Activated CD8-positive, alpha-beta memory T cell treated with anti-CD3 and anti-CD28 coated beads, Interleukin-2, amount 50 U/mL, for 1 hour (primary cell): Measurements from ENCODE around the gene CCDC78.
A peak's percentile ranks its signal among the peaks of the same experiment; 100 is the strongest.
"Not testable (repeated sequence)": the region's sequence is repeated elsewhere in the genome, so short reads cannot be mapped to it uniquely, and the experiment has no call there.

Experiments used
- DNase-seq: peaks from one replicate; pipeline ENCODE4 v3.0.0-alpha.2; 2020; ENCODE audit errors: extremely low read depth

CCDC78 gene

DNA sequence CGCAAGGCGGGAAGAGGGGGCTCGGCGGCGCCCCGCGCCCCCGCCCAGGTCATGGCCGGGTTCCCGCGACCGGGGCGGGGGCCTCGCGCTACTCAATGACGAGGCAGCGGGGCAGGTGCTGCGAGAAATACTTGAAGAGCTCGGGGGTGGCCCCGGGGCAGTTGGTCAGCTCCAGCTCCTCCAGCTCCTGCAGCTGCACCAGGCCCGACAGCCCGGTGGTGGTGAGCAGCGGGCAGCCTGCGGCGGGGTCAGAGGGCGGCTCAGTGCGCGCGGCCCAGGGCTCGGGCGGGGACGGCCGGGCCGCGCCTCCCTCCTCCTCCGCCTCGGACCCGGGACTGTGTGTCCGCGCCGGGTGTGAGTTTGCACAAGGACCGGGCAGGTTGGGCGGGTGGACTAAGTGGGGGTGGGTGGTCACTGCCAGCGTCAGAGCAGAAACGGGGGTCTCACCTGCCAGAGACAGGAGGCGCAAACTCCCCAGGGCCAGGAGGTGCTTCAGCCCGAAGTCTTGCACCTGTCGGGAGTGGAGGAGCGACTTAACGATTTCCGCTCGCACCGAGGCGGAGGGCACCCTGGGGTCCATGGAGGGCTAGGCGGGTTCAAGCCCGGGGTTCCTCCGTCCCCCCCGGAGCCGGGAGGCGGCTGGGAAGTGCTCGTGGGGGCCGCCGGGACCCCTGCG, 31.9 kb downstream of the CCDC78 start:
- DNase-seq, result no peak

GRCh38 chr16:693766-694165, 32.5 kb downstream of the CCDC78 start:
- DNase-seq, result no peak

DNA sequence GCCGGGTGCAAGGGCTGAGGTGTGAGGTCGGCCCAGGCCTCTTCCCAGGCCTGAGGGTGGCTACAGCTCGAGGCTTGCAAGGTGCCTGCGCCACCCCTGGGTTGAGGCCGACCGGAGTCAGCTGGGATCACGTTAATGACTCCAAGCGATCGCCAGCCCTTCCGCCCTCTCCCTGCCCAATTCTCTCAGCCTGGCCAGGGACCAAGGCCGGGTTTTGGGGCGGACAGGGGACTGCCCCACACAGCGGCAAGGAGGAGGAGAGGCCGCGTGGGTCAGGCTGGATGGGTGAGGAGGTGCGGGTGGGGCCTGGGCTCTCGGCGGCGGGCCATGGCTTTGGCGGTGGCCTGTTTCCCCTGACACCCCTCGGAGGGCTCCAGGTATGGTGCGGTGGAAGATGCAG, 32.9 kb downstream of the CCDC78 start:
- no peak for DNase-seq

DNA sequence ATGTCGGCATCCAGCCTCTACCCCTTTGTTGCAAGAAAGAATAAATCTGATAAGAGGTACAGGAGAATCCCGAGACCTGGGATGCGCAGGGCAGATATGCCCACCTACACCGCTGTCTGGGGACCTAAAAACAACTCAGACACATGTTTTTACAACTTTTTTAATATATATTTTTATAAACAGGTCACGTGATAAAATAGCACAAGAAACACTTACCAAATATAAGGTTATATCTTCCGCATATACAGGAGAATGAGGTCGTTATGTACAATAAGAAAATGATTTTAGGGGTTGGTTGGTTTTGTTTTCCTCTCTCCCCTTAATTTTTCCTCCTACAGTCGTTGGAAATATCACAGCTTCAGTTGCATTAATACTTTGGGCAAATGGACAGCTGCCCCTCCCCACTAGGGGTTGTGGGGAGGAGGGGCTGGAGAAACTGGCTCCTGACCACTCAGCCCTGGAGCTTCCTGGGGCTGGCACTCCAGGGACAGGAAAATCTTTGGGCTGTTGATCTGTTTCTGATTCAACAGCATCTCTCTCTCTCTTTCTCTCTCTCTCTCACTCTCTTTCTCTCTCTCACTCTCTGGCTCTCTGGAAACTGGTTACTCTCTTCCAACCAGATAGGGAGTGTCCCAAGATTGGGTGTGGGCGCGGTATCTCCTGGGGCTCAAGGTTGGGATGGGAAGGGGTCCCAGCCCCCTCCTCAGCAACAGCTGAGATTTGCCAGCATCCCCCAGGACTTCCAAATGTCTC, 33.7 kb downstream of the CCDC78 start:
- DNase-seq, result no peak

- not testable (repeated sequence) for DNase-seq
These were observed 35.0 kb downstream of the CCDC78 start for GRCh38 chr16:691242-691641.

DNA sequence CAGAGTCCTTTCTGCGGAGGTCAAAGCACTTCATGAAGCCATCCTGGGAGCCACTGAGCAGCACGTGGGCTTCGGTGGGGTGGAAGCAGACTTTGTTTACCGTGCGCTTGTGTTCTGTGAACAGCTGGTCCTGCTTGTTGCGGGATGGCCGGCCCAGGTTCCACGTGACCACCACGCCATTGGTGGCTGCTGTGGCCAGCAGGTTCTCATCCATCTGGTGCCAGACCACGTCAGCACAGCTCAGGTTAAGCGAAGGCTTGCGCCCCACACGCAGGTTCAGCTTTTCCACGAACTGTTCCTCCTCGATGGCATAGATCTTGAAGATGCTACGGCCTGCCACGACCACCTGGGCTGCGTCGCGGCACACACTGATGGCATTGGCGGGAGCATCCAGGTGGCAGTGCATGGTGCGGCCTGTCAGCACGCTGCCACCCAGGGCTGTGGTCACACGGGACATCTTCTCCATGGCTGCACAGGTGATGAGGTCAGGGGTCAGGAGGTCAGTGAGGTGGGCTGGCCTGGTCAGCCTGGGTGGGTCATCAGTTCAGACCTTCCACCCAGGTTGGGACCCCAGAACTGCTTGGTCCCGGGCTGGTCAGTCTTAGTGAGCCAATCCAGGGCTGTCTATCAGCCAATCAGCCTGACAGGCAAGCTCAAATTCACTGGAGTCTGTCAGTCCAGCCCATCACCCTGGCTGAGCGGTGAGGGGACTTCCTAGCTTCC, 36.9 kb downstream of the CCDC78 start:
- no peak for DNase-seq

GRCh38 chr16:687499-687898, 38.7 kb downstream of the CCDC78 start:
- no peak for DNase-seq

DNA sequence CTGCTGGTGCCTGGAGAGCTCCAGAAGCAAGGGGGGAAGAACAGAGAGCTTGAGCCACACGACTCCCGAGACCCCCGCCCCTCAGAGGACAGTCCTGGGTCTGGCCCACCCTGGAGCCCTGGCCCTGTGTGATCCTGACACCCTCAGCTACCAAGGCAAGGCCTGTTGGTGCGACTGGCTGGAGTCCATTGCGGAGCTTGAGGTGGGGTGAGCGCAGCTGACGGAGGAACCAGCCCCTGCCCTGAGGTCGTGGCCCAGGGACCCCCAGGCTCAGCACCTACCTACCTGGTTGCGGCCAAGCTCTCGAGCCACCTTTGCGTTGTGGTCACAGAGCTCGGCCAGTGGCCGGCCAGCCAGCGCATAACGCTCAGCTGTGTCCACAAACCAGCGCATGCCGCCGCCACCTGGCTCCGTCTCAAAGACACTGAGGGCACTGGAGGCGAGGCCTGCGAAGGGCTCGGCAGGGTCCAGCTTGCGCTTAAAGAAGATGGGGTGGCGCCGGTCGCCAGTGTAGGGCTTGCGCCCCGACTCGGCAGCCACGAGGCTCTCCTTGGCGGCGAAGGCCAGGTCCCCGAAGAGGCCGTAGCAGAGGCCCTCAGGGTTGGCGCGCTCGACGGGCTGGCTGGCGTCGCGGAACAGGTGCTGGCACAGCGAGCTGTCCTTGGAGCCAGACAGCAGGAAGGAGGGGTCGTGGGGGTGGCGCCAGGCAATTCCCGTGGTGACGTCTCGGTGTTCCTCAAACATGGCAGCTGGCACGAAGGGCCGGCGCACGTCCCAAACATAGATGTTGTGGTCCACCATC, 39.6 kb downstream of the CCDC78 start:
- DNase-seq, result no peak

DNA sequence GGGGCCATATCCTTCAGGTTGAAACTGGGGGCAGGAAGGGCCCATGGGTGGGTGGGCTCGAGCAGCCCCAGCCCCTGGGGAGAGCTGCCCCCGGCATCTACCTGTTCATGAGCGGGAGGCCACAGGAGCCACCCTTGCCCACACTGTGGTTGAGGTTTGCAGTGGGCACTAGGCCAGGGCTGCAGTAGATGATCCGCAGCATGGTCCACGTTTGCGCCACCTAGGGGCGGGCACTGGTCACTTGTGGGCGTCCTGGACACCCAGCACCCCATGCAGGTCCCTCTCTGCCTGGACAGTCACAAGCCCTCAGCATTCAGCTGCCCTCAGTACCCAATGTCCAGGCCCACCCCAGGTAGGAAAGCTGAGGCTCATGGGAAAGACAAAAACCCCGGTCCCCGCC, 40.3 kb downstream of the CCDC78 start:
- DNase-seq, result no peak

- no peak for DNase-seq
These were observed 41.1 kb downstream of the CCDC78 start for GRCh38 chr16:684961-685696.

- DNase-seq, result peak; percentile 90
These were observed 42.0 kb downstream of the CCDC78 start, which contains the start of gene JMJD8 for GRCh38 chr16:684071-684794. JMJD8 (minus strand) TSS chr16:684334; CDS start chr16:684319, 15 bp downstream.

- no peak for DNase-seq
These were observed 42.7 kb downstream of the CCDC78 start for GRCh38 chr16:683396-684070.

DNA sequence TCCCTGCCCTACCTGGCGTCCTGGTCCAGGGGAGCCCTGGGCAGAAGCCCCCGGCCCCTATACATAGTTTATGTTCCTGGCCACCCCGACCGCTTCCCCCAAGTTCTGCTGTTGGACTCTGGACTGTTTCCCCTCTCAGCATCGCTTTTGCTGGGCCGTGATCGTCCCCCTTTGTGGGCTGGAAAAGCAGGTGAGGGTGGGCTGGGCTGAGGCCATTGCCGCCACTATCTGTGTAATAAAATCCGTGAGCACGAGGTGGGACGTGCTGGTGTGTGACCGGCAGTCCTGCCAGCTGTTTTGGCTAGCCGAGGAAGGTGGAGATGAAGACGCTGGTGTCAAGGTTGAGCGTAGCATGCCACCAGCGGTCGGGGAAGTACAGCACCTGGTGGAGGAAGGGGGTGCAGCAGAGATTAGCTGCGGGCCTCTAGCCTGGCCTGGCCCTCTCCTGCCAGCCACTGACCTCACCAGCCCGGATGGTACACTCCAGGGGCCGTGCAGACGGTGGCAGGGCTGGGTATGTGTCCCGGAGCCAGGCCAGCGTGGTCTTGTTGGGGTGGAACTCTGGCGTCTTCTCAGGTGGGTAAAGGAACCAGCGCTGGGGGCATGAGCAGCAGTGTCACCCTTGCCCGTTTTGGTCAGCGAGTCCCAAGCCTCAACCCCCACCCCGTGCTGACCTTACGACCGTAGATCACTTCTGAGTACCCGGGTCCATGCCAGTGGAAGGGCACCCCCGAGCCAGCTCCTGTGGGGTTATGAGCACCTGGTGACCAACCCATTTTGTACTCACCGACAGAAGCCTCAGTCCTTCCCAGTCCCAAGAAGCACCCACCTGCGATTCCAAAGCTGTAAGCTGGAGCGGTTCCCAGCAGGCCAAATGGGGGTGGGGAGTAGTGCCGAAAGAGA, 43.5 kb downstream of the CCDC78 start:
- DNase-seq, result no peak

GRCh38 chr16:681746-682427, 44.4 kb downstream of the CCDC78 start:
- DNase-seq, result no peak

DNA sequence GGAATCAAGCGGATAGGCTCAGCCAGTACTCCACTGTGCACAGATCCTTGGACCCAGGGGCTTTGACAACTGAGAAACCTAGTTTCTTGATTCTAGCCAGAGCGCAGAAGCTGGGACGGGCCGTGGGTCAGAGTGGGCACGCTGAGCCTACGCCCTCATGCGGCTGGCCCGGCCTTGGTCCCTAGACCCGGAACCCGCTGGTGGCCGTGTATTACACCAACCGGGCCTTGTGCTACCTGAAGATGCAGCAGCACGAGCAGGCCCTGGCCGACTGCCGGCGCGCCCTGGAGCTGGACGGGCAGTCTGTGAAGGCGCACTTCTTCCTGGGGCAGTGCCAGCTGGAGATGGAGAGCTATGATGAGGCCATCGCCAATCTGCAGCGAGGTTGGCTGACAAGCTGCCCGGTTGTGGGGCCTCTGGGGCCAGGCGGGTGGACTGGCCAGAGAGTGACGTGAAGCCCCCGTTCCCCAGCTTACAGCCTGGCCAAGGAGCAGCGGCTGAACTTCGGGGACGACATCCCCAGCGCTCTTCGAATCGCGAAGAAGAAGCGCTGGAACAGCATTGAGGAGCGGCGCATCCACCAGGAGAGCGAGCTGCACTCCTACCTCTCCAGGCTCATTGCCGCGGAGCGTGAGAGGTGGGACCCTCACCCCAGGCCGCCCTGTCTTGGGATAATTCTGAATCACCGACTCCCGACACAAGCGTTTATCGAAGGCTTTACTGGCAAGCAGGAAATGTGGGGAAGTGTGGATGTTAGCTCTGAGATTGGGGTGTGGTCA, 45.1 kb downstream of the CCDC78 start:
- no peak for DNase-seq

GRCh38 chr16:680625-680945, 45.7 kb downstream of the CCDC78 start:
- DNase-seq, result no peak

GRCh38 chr16:679814-680624, 46.2 kb downstream of the CCDC78 start, which contains the start of gene STUB1:
STUB1 (plus strand) TSS chr16:680410; CDS start chr16:680526, 116 bp downstream.
- peak; percentile 65 for DNase-seq
